ENCODE results near the gene VSX2.

Gene VSX2

DNA sequence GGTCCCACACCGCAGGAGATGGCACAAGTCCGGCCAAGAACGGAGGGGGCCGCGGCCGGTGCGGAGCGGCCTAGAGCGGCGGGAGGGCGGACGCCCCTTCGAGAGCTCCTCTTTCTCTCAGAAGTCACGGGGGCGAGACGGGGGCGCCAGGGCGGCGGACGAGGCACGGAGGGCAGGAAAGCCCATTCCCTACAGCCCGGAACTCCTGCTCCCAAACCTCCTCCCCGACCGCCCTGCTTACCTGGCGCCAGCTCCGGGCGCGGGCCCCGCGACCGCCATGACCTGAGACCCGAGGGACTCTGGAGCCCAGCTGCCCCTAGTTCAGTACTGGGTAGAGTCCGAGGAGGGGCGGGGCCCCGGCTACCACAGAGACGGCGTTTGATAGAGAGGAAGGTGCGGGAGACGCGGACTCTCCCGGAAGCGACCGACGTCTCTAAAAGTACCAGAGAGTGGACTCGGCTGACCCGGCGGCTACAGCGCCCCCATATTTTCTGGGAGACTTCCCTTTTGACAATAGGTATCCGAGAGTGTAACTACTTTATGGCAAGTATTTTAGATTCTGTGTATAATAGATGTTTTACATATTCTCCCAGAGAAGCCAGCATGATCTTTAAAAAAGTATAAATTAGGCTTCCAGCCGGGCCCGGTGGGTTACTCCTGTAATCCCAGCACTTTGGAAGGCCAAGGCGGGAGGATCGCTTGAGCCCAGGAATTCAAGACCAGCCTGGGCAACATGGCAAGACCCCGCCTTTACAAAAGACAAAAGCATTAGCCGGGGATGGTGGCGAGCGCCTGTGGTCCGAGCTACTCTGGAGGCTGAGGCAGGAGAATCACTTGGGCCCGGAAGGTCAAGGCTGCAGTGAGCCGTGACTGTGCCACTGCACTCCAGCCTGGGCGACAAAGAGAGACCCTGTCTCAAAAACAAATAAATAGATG lies 63.7 kb downstream of the VSX2 start, which contains the start of gene ABCD4:
Gene ABCD4 (minus strand): TSS at position 301 of the 936 bp plus-strand sequence. CDS start 22 bp downstream, at position 279.
- Histone ChIP-seq H3K27me3 (no peaks in the 10 kb centered on the region), H3K4me3 (ENCODE audit: low read depth, low read length) (peak within 1 kb of the TSS; percentile 83), H3K9me3 (no peaks in the 10 kb centered on the region), H3K36me3 (peaks cover 10% of the 10 kb centered on the region), H3K4me1 (no peaks in the 10 kb centered on the region)
- TF ChIP-seq, protein P1, sequence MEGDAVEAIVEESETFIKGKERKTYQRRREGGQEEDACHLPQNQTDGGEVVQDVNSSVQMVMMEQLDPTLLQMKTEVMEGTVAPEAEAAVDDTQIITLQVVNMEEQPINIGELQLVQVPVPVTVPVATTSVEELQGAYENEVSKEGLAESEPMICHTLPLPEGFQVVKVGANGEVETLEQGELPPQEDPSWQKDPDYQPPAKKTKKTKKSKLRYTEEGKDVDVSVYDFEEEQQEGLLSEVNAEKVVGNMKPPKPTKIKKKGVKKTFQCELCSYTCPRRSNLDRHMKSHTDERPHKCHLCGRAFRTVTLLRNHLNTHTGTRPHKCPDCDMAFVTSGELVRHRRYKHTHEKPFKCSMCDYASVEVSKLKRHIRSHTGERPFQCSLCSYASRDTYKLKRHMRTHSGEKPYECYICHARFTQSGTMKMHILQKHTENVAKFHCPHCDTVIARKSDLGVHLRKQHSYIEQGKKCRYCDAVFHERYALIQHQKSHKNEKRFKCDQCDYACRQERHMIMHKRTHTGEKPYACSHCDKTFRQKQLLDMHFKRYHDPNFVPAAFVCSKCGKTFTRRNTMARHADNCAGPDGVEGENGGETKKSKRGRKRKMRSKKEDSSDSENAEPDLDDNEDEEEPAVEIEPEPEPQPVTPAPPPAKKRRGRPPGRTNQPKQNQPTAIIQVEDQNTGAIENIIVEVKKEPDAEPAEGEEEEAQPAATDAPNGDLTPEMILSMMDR (IDR thresholded peaks at IDR 0.05; ENCODE audit: low read depth, low read length): peak; percentile 50
- peak; percentile 95 for DNase-seq

DNA sequence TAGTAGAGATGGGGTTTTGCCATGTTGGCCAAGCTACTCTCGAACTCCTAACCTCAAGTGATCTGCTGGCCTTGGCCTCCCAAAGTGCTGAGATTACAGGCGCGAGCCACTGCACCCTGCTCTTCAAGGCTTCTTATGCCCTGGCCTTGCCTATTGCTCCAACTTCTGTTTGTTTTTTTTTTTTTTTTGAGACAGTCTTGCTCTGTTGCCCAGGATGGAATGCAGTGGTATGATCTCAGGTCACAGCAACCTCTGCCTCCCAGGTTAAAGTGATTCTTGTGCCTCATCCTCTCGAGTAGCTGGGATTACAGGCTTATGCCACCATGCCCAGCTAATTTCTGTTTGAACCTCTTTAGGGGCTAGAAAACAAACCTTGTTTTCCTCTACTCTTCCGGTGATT lies 69.4 kb downstream of the VSX2 start:
- TF ChIP-seq, protein P1 (IDR thresholded peaks at IDR 0.05; ENCODE audit: low read depth, low read length): no peak
- Histone ChIP-seq H3K9me3 (no peaks in the 10 kb centered on the region), H3K36me3 (no peaks in the 10 kb centered on the region), H3K4me3 (ENCODE audit: low read depth, low read length) (no peak overlapping the region), H3K4me1 (no peaks in the 10 kb centered on the region), H3K27me3 (no peaks in the 10 kb centered on the region)
- DNase-seq: no peak

DNA sequence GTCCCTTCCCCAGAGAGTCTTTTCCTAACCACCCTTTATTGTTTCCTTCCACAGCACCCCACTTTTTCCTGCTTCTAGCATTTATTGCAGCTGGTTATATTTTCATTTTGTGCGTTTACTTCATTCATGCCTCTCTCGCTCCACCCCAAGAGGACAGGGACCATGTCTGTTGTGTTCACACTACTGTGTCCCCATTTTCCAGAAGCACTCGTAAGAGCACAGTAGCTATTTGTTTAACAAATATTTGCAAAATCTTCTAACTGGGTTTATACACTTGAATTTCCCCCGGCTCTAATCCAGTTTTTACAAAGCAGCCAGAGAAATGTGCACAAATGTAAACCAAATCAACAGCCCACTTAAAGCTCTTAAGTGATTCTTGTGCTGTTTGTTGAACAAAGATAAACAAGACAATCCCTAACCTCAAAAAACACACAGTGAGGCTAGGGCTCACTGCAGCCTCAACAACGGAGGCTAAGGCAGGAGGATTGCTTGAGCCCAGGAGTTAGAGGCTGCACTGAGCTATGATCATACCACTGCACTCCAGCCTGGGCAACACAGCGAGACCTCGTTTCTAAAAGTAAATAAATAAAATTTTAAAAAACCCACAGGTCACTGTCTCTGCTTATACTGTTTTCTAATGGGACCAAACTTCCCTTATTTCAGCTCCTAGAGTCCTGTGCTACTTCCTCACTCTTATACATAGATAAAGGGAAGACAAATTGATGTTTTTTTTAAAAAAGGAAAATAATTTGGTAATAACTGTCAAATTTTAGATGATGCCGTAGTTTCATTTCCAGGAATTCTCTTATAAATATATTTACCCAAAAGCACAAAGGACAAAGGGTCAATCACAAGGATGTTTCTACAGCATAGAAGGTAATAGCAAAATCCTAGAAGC lies 70.1 kb downstream of the VSX2 start:
- H3K9me3 ChIP-seq: no peaks in the 10 kb centered on the region
- DNase-seq: no peak
- H3K36me3 ChIP-seq: no peaks in the 10 kb centered on the region
- no peaks in the 10 kb centered on the region for H3K27me3 ChIP-seq
- H3K4me3 ChIP-seq (ENCODE audit: low read depth, low read length): no peak overlapping the region
- H3K4me1 ChIP-seq: no peaks in the 10 kb centered on the region
- TF ChIP-seq, protein P1 (IDR thresholded peaks at IDR 0.05; ENCODE audit: low read depth, low read length): no peak

DNA sequence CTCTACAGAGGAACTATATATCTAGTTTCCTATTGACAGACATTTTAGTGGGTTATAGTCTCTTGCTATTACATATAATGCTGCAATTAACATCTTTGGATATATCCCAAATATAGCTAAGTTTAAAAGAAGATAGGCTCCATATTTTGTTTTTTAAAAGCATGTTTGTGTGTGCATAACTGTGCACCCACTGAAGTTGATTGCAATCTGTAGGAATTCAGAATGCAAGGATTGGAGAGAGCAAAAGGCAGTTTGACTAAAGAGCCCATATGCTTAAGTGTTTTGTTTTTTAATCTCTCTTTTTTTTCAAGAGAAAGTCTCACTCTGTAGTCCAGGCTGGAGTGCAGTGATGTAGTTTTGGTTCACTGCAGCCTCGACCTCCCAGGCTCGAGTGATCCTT lies 72.9 kb downstream of the VSX2 start:
- Histone ChIP-seq H3K27me3 (no peaks in the 10 kb centered on the region), H3K4me3 (ENCODE audit: low read depth, low read length) (no peak overlapping the region), H3K9me3 (no peaks in the 10 kb centered on the region), H3K4me1 (no peaks in the 10 kb centered on the region), H3K36me3 (no peaks in the 10 kb centered on the region)
- TF ChIP-seq, protein P1 (IDR thresholded peaks at IDR 0.05; ENCODE audit: low read depth, low read length): no peak
- DNase-seq: no peak
